Activated CD4-positive, alpha-beta T cell treated with anti-CD3 and anti-CD28 coated beads, Interleukin-2, Interleukin-6, amounts not matched to agents 100 ng/mL and 50 ng/mL, durations not matched to agents 16 hours and 8 hours (primary cell): Measurements from ENCODE around the gene UFD1.

Source experiments
- DNase-seq: peaks from one replicate; pipeline ENCODE4 v3.0.0-alpha.2; 2020

The UFD1 gene

GRCh38 chr22:19478901-19479354 lies at the start of gene UFD1:
Gene UFD1 (minus strand): TSS chr22:19479193. CDS start chr22:19479085, 108 bp downstream.
- peak; percentile 86 for DNase-seq

DNA sequence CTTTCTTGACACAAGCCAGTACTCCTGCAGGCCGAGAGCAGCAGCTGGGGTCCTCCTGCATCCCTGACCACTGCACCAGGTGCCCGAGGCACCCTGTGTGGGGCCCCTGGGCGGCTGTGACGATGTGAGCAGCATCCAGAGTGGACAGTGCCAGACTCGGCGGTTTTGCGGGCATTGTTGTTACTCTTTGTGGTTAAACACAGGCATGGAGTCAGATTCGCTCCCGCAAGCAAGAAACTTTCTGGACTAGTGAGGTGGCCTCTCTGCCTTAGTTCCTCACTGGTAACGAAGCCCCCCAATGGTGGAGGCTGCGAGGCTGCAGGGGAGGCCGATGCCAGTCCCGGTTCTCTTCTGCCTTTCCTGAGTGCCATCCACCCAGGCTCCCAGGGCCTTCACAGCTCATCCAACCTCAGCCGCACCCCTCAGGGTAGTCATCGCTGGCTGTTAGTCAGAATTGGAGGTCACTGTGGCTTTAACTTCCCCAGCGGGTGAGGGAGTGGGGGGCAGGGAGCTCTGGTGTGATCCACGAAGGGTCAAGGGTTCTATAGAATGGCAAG lies 48.9 kb upstream of the UFD1 start:
- DNase-seq: no peak

GRCh38 chr22:19527321-19527721 lies 48.3 kb upstream of the UFD1 start:
- DNase-seq: no peak

DNA sequence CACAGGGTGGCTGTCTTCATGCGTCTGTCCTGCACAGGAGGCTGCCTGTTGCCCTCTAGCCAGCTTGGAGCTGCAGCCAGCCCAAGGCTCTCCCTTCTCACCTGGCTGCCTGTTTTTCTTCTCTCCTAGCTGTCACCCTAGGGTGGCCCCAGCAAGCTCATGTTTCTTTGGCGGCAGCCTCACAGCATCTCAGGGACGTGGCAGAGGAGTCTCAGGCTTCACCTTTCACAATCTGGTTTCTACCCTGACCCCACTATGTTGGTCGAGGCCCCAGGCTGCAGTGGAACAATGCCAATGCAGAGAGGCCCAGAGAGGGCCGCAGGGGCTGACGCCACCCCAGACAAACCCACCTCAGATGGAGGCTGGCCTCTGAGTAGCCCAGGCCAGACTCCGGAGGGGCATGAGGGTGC lies 47.7 kb upstream of the UFD1 start:
- no peak for DNase-seq

- DNase-seq: no peak
Observed at GRCh38 chr22:19526076-19526701, 47.2 kb upstream of the UFD1 start.

- DNase-seq: no peak
Observed at GRCh38 chr22:19525666-19526065, 46.7 kb upstream of the UFD1 start.

DNA sequence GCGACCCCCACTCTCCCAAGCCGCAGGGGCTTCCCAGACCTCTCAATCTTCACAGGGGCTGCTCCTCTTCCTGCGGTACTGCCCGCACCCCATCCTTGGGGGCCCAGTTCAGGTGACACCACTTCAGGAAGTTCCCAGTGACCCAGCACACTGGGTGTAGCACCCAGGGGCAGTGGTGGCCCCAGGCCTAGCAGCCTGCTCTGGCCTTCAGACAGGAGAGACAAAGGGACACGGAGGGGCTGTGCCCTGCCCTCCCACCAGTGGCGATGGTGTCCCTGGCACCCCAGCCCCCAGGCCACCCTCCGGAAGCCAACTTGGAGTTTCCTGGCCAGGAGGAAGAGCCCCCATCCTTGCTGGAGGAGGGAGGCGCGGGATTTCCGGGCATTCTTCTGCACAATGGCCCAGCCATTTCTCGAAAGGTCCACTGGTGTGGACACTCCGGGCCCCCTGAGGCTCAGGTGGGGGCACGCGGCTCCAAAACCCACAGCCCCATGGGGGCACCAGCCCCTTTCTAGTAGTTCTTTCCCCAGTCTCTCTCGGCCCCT lies 46.2 kb upstream of the UFD1 start:
- DNase-seq: no peak

- DNase-seq: peak; percentile 30
Observed at GRCh38 chr22:19524170-19525115, 45.5 kb upstream of the UFD1 start, which contains the start of gene CLDN5. Gene CLDN5 (minus strand): TSS chr22:19524410. CDS start chr22:19524255, 155 bp downstream.

- peak; percentile 32 for DNase-seq
Observed at GRCh38 chr22:19523240-19524169, 44.5 kb upstream of the UFD1 start.

DNA sequence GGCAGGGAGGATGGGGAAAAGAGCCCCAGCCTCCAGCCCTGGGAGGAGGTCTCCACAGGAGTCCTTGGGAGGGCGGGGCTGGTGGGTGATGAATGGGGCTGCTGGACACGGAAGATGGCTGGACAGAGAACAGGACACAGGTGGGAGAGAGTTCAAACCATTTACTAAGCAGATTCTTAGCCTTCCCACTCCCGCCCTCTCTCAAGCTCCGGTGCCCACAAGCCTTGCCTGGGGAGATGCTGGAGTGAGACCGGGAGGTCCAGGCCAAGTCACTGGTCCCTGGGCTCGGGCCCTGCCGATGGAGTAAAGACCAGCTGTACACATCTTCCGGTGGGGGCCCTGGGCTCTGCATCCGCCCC lies 43.9 kb upstream of the UFD1 start:
- no peak for DNase-seq

- DNase-seq: no peak
Observed at GRCh38 chr22:19522190-19522880, 43.3 kb upstream of the UFD1 start.

DNA sequence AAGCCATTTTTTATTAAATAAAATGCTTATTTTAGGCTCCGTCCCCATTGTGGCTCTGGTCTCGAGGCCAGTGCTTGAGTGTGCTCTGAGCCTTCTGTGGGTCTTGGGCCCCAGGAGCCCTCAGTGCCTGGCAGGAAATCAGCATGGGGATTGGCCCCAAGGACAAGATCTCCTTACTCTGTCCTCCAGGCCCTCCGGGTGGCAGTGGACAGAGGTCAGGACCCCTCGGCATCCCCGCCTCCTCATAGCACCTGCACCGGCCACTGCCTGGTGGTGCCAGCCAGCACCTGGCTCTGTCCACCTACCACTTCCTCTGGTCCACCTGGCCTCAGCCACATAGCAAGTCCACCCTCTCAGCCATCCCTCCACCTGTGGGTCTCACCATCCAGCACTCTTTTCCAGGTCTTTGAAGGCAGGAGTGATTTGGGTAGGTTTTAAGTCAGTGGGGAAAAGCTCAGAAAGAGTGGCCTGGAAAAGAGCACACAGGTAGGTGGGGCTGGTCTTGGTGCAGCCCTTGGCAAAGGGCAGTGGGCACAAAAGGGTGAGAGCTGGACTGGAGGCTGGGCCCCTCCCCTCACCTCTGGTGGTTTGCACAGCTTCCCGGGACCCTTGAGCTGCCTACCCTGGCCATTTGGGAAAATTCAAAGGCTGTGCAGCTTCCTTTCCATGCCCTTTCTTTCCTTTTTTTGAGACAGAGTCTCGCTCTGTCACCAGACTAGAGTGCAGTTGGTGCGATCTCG lies 41.7 kb upstream of the UFD1 start:
- DNase-seq: no peak

GRCh38 chr22:19520007-19520406 lies 41.0 kb upstream of the UFD1 start:
- no peak for DNase-seq

DNA sequence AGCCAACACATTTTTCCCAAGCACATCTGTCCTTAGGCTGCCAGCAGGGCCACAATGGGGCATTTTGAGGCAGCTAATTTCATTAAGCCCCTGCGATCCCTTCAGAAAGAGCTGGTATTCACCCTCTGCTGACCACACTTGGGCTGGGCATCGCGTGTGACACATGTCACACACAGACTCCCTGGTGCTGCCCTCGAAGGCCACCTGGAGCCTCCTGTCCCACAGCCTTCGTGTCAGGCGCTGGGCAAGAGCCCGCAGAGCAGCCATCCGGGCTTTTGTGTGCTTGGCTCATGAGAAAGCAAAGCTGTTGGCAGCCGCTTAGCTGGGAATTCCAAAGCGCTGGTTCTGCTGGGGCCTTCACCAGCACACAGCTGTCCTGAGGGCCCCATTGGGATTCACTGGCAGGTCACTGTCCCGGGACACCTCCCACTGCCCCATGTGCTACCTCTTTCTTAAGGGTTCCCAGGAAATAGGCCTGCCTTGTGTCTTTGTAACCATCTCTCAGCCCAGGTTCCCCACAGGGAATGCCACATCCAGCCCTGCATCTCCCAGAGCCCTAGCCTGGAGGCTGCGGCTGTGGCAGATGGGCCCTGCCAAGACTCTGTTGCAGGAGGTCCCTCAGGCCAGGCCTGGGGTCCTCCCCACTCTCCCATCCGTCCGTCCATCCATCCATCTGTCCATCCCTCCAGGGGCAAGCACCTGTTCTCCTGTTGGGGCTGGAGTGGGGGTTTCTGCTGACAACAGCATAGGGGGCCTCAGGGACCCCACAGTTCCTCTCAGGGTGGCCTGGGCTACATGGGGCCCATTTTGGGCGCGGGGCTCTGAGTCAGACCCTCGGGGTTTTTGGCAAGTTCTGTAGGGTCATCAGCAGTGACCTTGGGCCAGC lies 40.3 kb upstream of the UFD1 start:
- DNase-seq: no peak

GRCh38 chr22:19518635-19519034 lies 39.6 kb upstream of the UFD1 start:
- no peak for DNase-seq

DNA sequence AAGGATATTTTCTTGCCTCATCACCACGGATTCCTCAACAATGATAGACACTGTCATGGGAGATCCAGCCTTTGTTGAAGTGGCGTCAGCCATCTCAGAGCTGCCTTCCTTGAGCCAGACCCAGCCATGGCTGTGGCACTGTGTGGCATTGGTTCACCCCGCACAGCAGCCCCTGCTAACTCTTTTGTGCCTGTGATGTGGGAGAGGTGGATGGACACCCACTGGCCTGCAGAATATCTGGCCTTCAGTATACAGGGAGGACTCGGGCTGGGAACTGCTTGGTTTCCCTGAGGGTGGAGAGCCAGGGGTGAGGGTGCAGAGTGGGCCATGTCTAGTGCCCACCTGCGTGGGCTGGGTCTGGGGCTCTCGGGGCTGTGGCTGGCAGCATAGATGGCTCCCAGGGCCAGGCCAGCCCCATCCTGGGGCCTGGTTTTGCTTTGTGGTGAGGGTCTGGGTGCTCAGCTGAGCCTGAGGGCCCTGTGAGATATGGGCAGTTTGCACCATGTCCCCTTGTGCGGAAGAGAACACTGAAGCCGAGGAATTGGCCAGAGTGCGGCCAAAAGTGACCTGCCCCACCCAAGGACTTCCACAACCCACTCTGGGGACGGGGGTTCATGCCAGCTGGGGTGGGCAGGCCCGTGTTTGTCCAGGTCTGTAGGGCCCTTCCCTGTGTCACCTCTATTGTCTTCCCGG lies 39.1 kb upstream of the UFD1 start:
- DNase-seq: no peak

DNA sequence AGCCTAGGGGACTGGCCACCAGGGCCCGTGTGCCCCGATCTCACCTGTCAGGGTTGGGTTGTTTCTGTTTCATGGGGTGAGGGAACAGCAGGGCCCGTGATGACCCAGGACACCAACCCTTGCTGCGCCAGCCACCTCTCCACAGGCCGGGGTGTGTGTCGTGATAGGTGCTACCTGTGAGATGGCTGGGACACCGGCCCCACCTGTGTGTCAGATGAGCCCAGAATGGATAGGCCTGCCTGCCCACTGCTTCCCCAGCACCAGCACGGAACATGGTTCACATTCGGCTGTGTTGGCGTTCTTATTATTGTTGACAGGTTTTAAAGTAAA lies 38.1 kb upstream of the UFD1 start:
- DNase-seq: no peak

- DNase-seq: no peak
Observed at GRCh38 chr22:19516378-19517170, 37.6 kb upstream of the UFD1 start.
